Inflammatory macrophage treated with lipopolysaccharide for 4 hours (primary cell): Measurements from ENCODE around the gene PYURF.

Experiments used
- DNase-seq: peaks from one replicate; pipeline ENCODE4 v3.0.0-alpha.2; 2020

PYURF gene

GRCh38 chr4:88503344-88503743 lies 20.2 kb downstream of the PYURF start:
- DNase-seq = no peak

GRCh38 chr4:88497859-88498409 lies 25.6 kb downstream of the PYURF start:
- DNase-seq = no peak

- no peak for DNase-seq
Measured at GRCh38 chr4:88489100-88489761, 34.3 kb downstream of the PYURF start.

- no peak for DNase-seq
Measured at GRCh38 chr4:88481537-88481936, 42.0 kb downstream of the PYURF start.

GRCh38 chr4:88478247-88478646 lies 45.3 kb downstream of the PYURF start:
- DNase-seq = no peak

GRCh38 chr4:88477229-88477860 lies 46.2 kb downstream of the PYURF start:
- no peak for DNase-seq
